SK-N-SH (cell line): ENCODE results near the gene ESPNL. TPM values are rescaled to one million over a fixed set of nuclear protein-coding genes. Genes with fewer than 3 reads are reported as not detected.

Source experiments
- CTCF ChIA-PET: fragments of 300-600, 350-600 bp; formaldehyde crosslinking; extraction: SDS; loops from one replicate; lab custom pipeline; 2021; lab: Yijun Ruan, JAX
- POLR2A ChIA-PET: fragments of 350-600 bp; sonication (Branson Sonifier 250); formaldehyde crosslinking; extraction: SDS; loops from one replicate; lab custom pipeline; 2020; ENCODE audit warnings: antibody characterized with exemption, inconsistent platforms; lab: Yijun Ruan, JAX
- DNase-seq: peaks from one replicate; pipeline ENCODE4 v3.0.0; 2012
- H2AFZ ChIP-seq: fragments of 200-600 bp; sonication (generic); 2 replicates; pipeline ENCODE4 v1.8.1; 2016; ENCODE audit warnings: antibody characterized with exemption, mild to moderate bottlenecking, low read depth
- H3F3A ChIP-seq: fragments of 200-600 bp; sonication (generic); replicated peaks from 2 replicates; pipeline ENCODE3; 2016; ENCODE audit warnings: antibody characterized with exemption, mild to moderate bottlenecking; ENCODE audit not compliant: insufficient read depth
- H3K27ac ChIP-seq, 2 experiments: fragments of 200-500 bp in 1 of 2; fragments of 200-600 bp in 1 of 2; sonication (Bioruptor generic) in 1 of 2; sonication (generic), shearing (Covaris generic) in 1 of 2; 2 replicates each; pipeline versions ENCODE4 v1.5.1 to v1.6.1; 2014 to 2016; ENCODE audit warnings: low read depth in 2 of 2, inconsistent platforms in 1 of 2, low read length in 1 of 2, mild to moderate bottlenecking in 1 of 2, mixed read lengths in 1 of 2
- H3K27me3 ChIP-seq: fragments of 200-600 bp; sonication (generic), shearing (Covaris generic); 2 replicates; pipeline ENCODE4 v1.6.1; 2016; ENCODE audit warnings: mixed run types; ENCODE audit not compliant: insufficient read depth
- H3K36me3 ChIP-seq, 2 experiments: fragments of 200-500 bp in 1 of 2; fragments of 200-600 bp in 1 of 2; sonication (Bioruptor generic) in 1 of 2; sonication (generic) in 1 of 2; replicated peaks in 1 of 2; 2 replicates each; pipeline versions ENCODE3 to v1.5.1; 2014 to 2016; ENCODE audit warnings: low read length in 1 of 2, mild to moderate bottlenecking in 1 of 2; ENCODE audit not compliant: insufficient read depth in 2 of 2, control insufficient read depth in 1 of 2
- H3K4me1 ChIP-seq, 2 experiments: fragments of 200-500 bp in 1 of 2; fragments of 200-600 bp in 1 of 2; sonication (Bioruptor generic) in 1 of 2; sonication (generic), shearing (Covaris generic) in 1 of 2; 2 replicates each; pipeline versions ENCODE4 v1.5.1 to v1.6.1; 2014 to 2016; ENCODE audit warnings: low read depth in 1 of 2, low read length in 1 of 2, mixed run types in 1 of 2; ENCODE audit not compliant: insufficient read depth in 2 of 2, control insufficient read depth in 1 of 2
- H3K4me2 ChIP-seq: fragments of 200-600 bp; sonication (generic), shearing (Covaris generic); 2 replicates; pipeline ENCODE4 v1.6.1; 2017; ENCODE audit warnings: mixed run types
- H3K4me3 ChIP-seq, 2 experiments: fragments of 200-500 bp in 1 of 2; fragments of 200-600 bp in 1 of 2; sonication (Bioruptor generic) in 1 of 2; sonication (generic), shearing (Covaris generic) in 1 of 2; 2 replicates each; pipeline versions ENCODE4 v1.5.1 to v1.8.1; 2014 to 2016; ENCODE audit warnings: low read depth in 2 of 2, inconsistent platforms in 1 of 2, low read length in 1 of 2, mild to moderate bottlenecking in 1 of 2, mixed read lengths in 1 of 2, moderate library complexity in 1 of 2
- H3K79me2 ChIP-seq: fragments of 200-600 bp; sonication (generic); 2 replicates; pipeline ENCODE4 v1.8.1; 2017; ENCODE audit warnings: mild to moderate bottlenecking; ENCODE audit not compliant: insufficient read depth
- H3K9ac ChIP-seq: fragments of 200-600 bp; sonication (generic); 2 replicates; pipeline ENCODE4 v1.6.1; 2017; ENCODE audit warnings: mixed run types
- H3K9me2 ChIP-seq: fragments of 200-600 bp; sonication (generic); 2 replicates; pipeline ENCODE4 v1.6.1; 2017; ENCODE audit warnings: mixed run types
- H3K9me3 ChIP-seq: fragments of 200-600 bp; sonication (generic); 2 replicates; pipeline ENCODE4 v1.6.1; 2017; ENCODE audit warnings: mixed run types, mild to moderate bottlenecking, moderate library complexity
- H4K20me1 ChIP-seq: fragments of 200-600 bp; sonication (generic); 2 replicates; pipeline ENCODE4 v1.6.1; 2017; ENCODE audit warnings: mild to moderate bottlenecking, mixed run types; ENCODE audit not compliant: insufficient read depth
- FOSL2 ChIP-seq: IDR thresholded peaks from 2 replicates; pipeline ENCODE4 v1.4.0; 2012; ENCODE audit warnings: low read depth, mild to moderate bottlenecking, moderate library complexity, borderline replicate concordance
- FOXJ3 ChIP-seq: sonication (generic); formaldehyde crosslinking; IDR thresholded peaks from 2 replicates; pipeline ENCODE4 v1.5.1; 2020; ENCODE audit warnings: mild to moderate bottlenecking, missing genetic modification reagents
- GATA2 ChIP-seq: sonication (generic); formaldehyde crosslinking; IDR thresholded peaks from 2 replicates; pipeline ENCODE4 v1.5.0; 2020; ENCODE audit warnings: mild to moderate bottlenecking, missing genetic modification reagents
- RAD21 ChIP-seq: IDR thresholded peaks from 2 replicates; pipeline ENCODE4 v1.6.1; 2012; ENCODE audit warnings: mild to moderate bottlenecking, low read length
- REST ChIP-seq: IDR thresholded peaks from 2 replicates; pipeline ENCODE4 v1.6.1; 2012; ENCODE audit warnings: mild to moderate bottlenecking, low read depth, low read length, moderate library complexity
- RXRA ChIP-seq: IDR thresholded peaks from 2 replicates; pipeline ENCODE4 v1.4.0; 2012; ENCODE audit warnings: low read depth, mild to moderate bottlenecking, borderline replicate concordance
- SMC3 ChIP-seq: IDR thresholded peaks from 2 replicates; pipeline ENCODE4 v1.6.1; 2012; ENCODE audit warnings: low read depth, low read length, improper control_type of control experiment
- TAF1 ChIP-seq: IDR thresholded peaks from 2 replicates; pipeline ENCODE4 v1.6.1; 2012; ENCODE audit warnings: low read depth, mild to moderate bottlenecking, low read length, moderate library complexity, borderline replicate concordance
- USF2 ChIP-seq: fragments of 150-350 bp; IDR thresholded peaks from 2 replicates; pipeline ENCODE4 v1.6.1; 2017; ENCODE audit warnings: antibody characterized with exemption, low read length, low read depth, borderline replicate concordance
- ZBTB33 ChIP-seq: IDR thresholded peaks from 2 replicates; pipeline ENCODE4 v1.4.0; 2012; ENCODE audit warnings: low read depth, borderline replicate concordance
- WGBS: methylation state at CpG from one replicate; pipeline ENCODE4 v1.1.6; 2017; ENCODE audit warnings: low lambda C conversion rate; 5-methylcytosine and 5-hydroxymethylcytosine counted together
- polyA plus RNA-seq, 3 experiments: library from polyadenylated mRNA; depleted of rRNA; stranded (reverse); fragments of >200 nt; gene quantifications; 2 replicates each; pipeline ENCODE4 v1.2.3, GENCODE V29; 2012

ESPNL gene
- polyA plus RNA-seq, 1 of the 3 experiments (the other 2 are of a cell fraction), result 0.05 TPM

- Histone ChIP-seq H2AFZ (no peak overlapping the region), H3K4me3 (no peak overlapping the region), H4K20me1 (no peaks in the 10 kb centered on the region), H3K36me3 (peaks cover 19 to 37% of the 10 kb centered on the region in 2 experiments), H3K9ac (no peak overlapping the region), H3K4me1 (peaks cover 5 to 13% of the 10 kb centered on the region in 2 experiments; a peak in 3 of 4 replicates), H3K4me2 (no peak overlapping the region), H3K9me3 (no peaks in the 10 kb centered on the region), H3F3A (no peaks in the 10 kb centered on the region), H3K27me3 (no peaks in the 10 kb centered on the region), H3K9me2 (no peaks in the 10 kb centered on the region), H3K79me2 (peaks cover 18% of the 10 kb centered on the region; the same call in 1 of the 2 replicates), H3K27ac (no peak overlapping the region)
- DNase-seq, result no peak
- CTCF ChIA-PET, result interaction anchor here (0.8 kb wide), 1 partner anchor 206 kb away, joined by 4 read pairs; no protein-coding TSS in a partner anchor
- no peak for TF ChIP-seq FOXJ3 (CRISPR knock-in tag)
- no peak for TF ChIP-seq USF2
- no peak for TF ChIP-seq REST
- TF ChIP-seq TAF1, result no peak
- no peak for TF ChIP-seq ZBTB33
- TF ChIP-seq SMC3, result no peak
- TF ChIP-seq GATA2 (CRISPR knock-in tag), result no peak
- TF ChIP-seq RAD21, result no peak
- no peak for TF ChIP-seq RXRA
- TF ChIP-seq FOSL2, result no peak
- POLR2A ChIA-PET, result no interaction called here
- WGBS, result 99% methylated on average over 7 of the region's 7 CpGs
Observed at GRCh38 chr2:238064376-238064775, 35.8 kb upstream of the ESPNL start.
